Gastroesophageal sphincter (tissue), 4 donors: ENCODE measurements around the gene FSCN2. TPM values are rescaled to one million over a fixed set of nuclear protein-coding genes. Genes with fewer than 3 reads are reported as not detected.

Experiments
- ATAC-seq: fragments of 150-250 bp; one replicate; pipeline ENCODE4 v1.9.1; 2016; ENCODE audit warnings: mild to moderate bottlenecking, moderate library complexity
- H3K27ac ChIP-seq, 4 donors: fragments of 200-600 bp; sonication (generic) in 3 of 4; 1 replicate in 3 of 4; 2 replicates in 1 of 4; pipeline ENCODE4 v1.5.1; 2016 to 2019
- H3K27me3 ChIP-seq: fragments of 200-600 bp; sonication (generic); one replicate; pipeline ENCODE4 v1.5.1; 2019
- H3K36me3 ChIP-seq, 2 donors: fragments of 200-600 bp; sonication (generic); one replicate each; pipeline ENCODE4 v1.5.1; 2019; ENCODE audit warnings: control low read depth in 1 of 2
- H3K4me1 ChIP-seq, 3 donors: fragments of 200-600 bp; sonication (generic); 1 replicate in 2 of 3; 2 replicates in 1 of 3; pipeline ENCODE4 v1.5.1; 2016 to 2019; ENCODE audit warnings: control low read depth in 2 of 3
- H3K4me3 ChIP-seq, 2 donors: fragments of 200-600 bp; sonication (generic); one replicate each; pipeline ENCODE4 v1.5.1; 2019; ENCODE audit warnings: mild to moderate bottlenecking in 1 of 2, moderate library complexity in 1 of 2
- H3K9me3 ChIP-seq, 3 donors: fragments of 200-600 bp; sonication (generic); one replicate each; pipeline ENCODE4 v1.5.1; 2017 to 2019; ENCODE audit warnings: control low read depth in 2 of 3
- EP300 ChIP-seq: sonication (generic); formaldehyde crosslinking; IDR thresholded peaks from one replicate; pipeline ENCODE4 v1.6.1; 2017; ENCODE audit warnings: antibody characterized with exemption, mild to moderate bottlenecking
- POLR2A ChIP-seq, 2 donors: fragments of 450-650 bp; IDR thresholded peaks; one replicate each; pipeline ENCODE4 v1.6.1; 2017; ENCODE audit warnings: antibody characterized with exemption in 2 of 2, mild to moderate bottlenecking in 2 of 2, moderate library complexity in 1 of 2
- POLR2AphosphoS5 ChIP-seq: sonication (generic); formaldehyde crosslinking; IDR thresholded peaks from one replicate; pipeline ENCODE4 v1.6.1; 2017; ENCODE audit warnings: antibody characterized with exemption
- WGBS, 2 donors: methylation state at CpG; one replicate each; pipeline ENCODE4 v1.1.5; 2018; ENCODE audit warnings: low coverage in 1 of 2; 5-methylcytosine and 5-hydroxymethylcytosine counted together
- total RNA-seq, 4 donors: library from RNA; depleted of rRNA; stranded (reverse); fragments of >200 nt; gene quantifications; one replicate each; pipeline ENCODE4 v1.1.0, GENCODE V29; 2016
- TF ChIP-seq, protein P1 (sequence below), 4 experiments: fragments of 200-600 bp in 2 of 4; fragments of 450-650 bp in 2 of 4; sonication (generic) in 1 of 4; IDR thresholded peaks; one replicate each; pipeline ENCODE4 v1.5.1; 2017 to 2019; ENCODE audit warnings: antibody characterized with exemption in 4 of 4, mild to moderate bottlenecking in 2 of 4, moderate library complexity in 2 of 4

The FSCN2 gene
- total RNA-seq, 4 donors from 2014 or later = 0.49 to 2.1 (median 1.0) TPM

DNA sequence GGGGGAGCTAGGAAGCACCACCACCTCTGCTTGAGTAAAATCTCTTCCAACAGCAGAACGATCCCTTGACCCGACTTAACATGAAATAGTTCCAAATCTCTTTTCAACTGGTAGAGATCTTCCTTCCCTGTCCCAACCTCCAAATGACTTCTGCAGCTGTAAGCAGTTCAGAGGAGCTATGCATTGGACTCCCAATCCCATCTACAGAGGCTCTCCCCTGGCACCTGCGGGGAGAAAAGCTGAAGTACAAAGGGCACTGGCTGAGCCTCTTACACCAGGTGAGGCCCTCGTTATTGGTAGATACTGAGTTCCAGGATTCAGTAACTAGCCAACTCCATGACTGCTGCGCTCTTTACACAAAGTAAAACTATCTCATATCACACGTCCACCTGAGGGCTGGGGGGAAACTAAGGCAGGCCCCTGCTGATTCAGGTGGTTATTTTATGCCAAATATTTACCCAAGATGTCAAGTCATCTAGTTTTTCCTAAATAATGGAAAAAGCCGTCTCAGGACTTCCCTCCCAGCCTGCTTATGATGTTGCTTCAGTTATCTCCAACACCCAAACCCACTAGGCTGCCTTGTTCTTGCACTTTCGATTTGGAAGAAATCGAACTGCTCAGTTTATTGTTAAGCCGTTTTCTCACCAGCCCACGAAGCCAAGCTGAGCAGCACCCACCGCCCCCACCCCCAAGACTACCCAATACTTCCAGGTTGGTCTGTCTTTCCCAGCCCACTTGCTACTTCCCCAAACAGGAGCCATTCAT, 18.8 kb upstream of the FSCN2 start:
- H3K27me3 ChIP-seq = no peaks in the 10 kb centered on the region
- TF ChIP-seq EP300 (no peak), POLR2AphosphoS5 (peak; percentile 3)
- peak overlapping the region; percentile 70 to 83 for H3K4me3 ChIP-seq
- H3K27ac ChIP-seq = peak overlapping the region; percentile 16 to 100 (median 98)
- 5 to 9% methylated on average over 10 of the region's 12 CpGs for WGBS, 2 donors
- peaks cover 0 to 32% (median 6%) of the 10 kb centered on the region in 3 donors for H3K4me1 ChIP-seq
- H3K9me3 ChIP-seq = no peaks in the 10 kb centered on the region
- ATAC-seq = no peak
- H3K36me3 ChIP-seq = peaks cover 0 to 40% of the 10 kb centered on the region in 2 donors

DNA sequence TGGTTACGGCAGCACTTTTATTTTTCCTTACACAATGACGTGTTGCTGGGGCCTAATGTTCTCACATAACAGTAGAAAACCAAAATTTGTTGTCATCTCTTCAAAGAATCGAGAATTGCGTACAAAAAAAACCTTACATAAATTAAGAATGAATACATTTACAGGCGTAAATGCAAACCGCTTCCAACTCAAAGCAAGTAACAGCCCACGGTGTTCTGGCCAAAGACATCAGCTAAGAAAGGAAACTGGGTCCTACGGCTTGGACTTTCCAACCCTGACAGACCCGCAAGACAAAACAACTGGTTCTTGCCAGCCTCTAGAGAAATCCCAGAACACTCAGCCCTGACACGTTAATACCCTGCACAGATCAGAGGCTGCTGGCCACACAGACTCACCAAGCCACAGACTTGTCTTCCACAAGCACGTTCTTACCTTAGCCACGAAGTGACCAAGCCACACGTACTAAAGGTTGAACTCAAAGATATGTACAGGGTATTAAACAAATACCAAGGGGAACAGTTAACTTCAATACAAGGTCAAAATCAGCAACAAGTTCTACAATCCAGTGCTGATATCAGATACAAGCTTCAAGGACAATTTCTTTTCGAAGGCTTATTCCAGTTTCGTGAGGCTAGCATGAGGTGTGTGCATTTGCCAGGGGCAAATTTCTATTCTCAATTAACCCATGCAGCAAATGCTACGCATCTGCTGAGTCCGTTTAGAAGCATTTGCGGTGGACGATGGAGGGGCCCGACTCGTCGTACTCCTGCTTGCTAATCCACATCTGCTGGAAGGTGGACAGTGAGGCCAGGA, 18.0 kb upstream of the FSCN2 start:
- Histone ChIP-seq H3K9me3 (no peaks in the 10 kb centered on the region), H3K36me3 (peaks cover 0 to 40% of the 10 kb centered on the region in 2 donors), H3K27ac (peak overlapping the region; percentile 16 to 100 (median 98)), H3K4me1 (peaks cover 0 to 36% (median 6%) of the 10 kb centered on the region in 3 donors), H3K27me3 (no peaks in the 10 kb centered on the region), H3K4me3 (peak overlapping the region; percentile 70 to 83)
- 1 to 8% methylated on average over 14 to 16 of the region's 22 CpGs for WGBS, 2 donors
- no peak for ATAC-seq
- TF ChIP-seq, protein P1, sequence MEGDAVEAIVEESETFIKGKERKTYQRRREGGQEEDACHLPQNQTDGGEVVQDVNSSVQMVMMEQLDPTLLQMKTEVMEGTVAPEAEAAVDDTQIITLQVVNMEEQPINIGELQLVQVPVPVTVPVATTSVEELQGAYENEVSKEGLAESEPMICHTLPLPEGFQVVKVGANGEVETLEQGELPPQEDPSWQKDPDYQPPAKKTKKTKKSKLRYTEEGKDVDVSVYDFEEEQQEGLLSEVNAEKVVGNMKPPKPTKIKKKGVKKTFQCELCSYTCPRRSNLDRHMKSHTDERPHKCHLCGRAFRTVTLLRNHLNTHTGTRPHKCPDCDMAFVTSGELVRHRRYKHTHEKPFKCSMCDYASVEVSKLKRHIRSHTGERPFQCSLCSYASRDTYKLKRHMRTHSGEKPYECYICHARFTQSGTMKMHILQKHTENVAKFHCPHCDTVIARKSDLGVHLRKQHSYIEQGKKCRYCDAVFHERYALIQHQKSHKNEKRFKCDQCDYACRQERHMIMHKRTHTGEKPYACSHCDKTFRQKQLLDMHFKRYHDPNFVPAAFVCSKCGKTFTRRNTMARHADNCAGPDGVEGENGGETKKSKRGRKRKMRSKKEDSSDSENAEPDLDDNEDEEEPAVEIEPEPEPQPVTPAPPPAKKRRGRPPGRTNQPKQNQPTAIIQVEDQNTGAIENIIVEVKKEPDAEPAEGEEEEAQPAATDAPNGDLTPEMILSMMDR (IDR thresholded peaks at IDR 0.05) = no peak
- TF ChIP-seq EP300 = no peak
- no peak for TF ChIP-seq POLR2AphosphoS5
- no peak for TF ChIP-seq POLR2A (IDR thresholded peaks at IDR 0.05)

DNA sequence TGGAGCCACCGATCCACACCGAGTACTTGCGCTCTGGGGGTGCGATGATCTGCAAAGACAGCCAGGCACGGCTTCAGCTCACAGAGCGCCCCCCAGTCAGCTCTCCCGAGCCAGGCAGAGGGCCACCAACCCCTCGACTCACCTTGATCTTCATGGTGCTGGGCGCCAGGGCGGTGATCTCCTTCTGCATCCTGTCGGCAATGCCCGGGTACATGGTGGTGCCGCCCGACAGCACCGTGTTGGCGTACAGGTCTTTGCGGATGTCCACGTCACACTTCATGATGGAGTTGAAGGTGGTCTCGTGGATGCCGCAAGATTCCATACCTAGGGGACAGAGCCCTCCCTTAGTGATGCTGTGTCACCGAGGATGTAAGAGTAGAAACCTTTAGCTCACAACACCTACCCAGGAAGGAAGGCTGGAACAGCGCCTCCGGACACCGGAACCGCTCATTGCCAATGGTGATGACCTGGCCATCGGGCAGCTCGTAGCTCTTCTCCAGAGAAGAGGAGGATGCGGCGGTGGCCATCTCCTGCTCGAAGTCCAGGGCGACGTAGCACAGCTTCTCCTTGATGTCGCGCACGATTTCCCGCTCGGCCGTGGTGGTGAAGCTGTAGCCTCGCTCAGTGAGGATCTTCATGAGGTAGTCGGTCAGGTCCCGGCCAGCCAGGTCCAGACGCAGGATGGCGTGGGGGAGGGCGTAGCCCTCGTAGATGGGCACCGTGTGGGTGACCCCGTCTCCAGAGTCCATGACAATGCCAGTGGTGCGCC, 17.2 kb upstream of the FSCN2 start:
- H3K27me3 ChIP-seq = no peaks in the 10 kb centered on the region
- H3K9me3 ChIP-seq = no peaks in the 10 kb centered on the region
- TF ChIP-seq, protein P1 (IDR thresholded peaks at IDR 0.05) = no peak
- TF ChIP-seq POLR2AphosphoS5 (peak; percentile 12), POLR2A (IDR thresholded peaks at IDR 0.05) (peak in 1 of 2 donors; percentile 5), EP300 (no peak)
- peak overlapping the region; percentile 82 to 100 (median 98) for H3K27ac ChIP-seq
- WGBS, 2 donors = 0 to 3% methylated on average over 6 of the region's 48 CpGs
- peaks cover 0 to 40% of the 10 kb centered on the region in 2 donors for H3K36me3 ChIP-seq
- peak overlapping the region; percentile 70 to 83 for H3K4me3 ChIP-seq
- peaks cover 0 to 44% (median 11%) of the 10 kb centered on the region in 3 donors for H3K4me1 ChIP-seq
- ATAC-seq = no peak

DNA sequence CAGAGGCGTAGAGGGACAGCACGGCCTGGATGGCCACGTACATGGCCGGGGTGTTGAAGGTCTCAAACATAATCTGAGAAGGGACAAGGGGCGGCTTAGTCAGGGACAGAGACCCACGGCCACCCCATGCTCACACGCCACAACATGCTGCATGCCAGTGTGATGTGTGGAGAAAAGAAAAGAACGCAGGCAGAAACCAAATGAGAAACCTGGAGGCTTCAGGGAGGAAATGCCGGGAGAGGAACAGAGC, 16.7 kb upstream of the FSCN2 start:
- peak overlapping the region; percentile 82 to 100 (median 98) for H3K27ac ChIP-seq
- TF ChIP-seq EP300 = no peak
- TF ChIP-seq POLR2AphosphoS5 = no peak
- TF ChIP-seq POLR2A (IDR thresholded peaks at IDR 0.05) = no peak
- TF ChIP-seq, protein P1 (IDR thresholded peaks at IDR 0.05) = peak in 1 of 4 experiments; percentile 1
- H3K4me3 ChIP-seq = peak overlapping the region; percentile 70 to 83
- ATAC-seq = no peak
- H3K9me3 ChIP-seq = no peaks in the 10 kb centered on the region
- peaks cover 0 to 40% of the 10 kb centered on the region in 2 donors for H3K36me3 ChIP-seq
- 0% methylated on average over 5 to 9 of the region's 9 CpGs for WGBS, 2 donors
- no peaks in the 10 kb centered on the region for H3K27me3 ChIP-seq
- peaks cover 0 to 49% (median 17%) of the 10 kb centered on the region in 3 donors for H3K4me1 ChIP-seq
